ENCODE data around the gene RFX4. TPM values are rescaled to one million over a fixed set of nuclear protein-coding genes. Genes with fewer than 3 reads are reported as not detected.
A peak's percentile ranks its signal among the peaks of the same experiment; 100 is the strongest.

The RFX4 gene
- polyA plus RNA-seq, 1 donor (not counting 4 experiments of a cell fraction or from before 2014, with no cell fraction given), result not detected

GRCh38 chr12:106682594-106683234 lies 99.9 kb downstream of the RFX4 start:
- Histone ChIP-seq H3K9me3 (ENCODE audit: control insufficient read depth, low read depth, low read length) (no peaks in the 10 kb centered on the region), H3K4me2 (ENCODE audit: control insufficient read depth, extremely low read depth, insufficient read depth, low read depth, low read length) (no peak overlapping the region), H3K36me3 (ENCODE audit: control insufficient read depth in 2 of 2, extremely low read depth in 1 of 2, insufficient read depth in 2 of 2, low read length in 2 of 2) (no peaks in the 10 kb centered on the region), H3K79me2 (ENCODE audit: control insufficient read depth, insufficient read depth, low read length) (no peaks in the 10 kb centered on the region), H2AFZ (ENCODE audit: control insufficient read depth, low read length) (no peak overlapping the region), H3K27ac (ENCODE audit: control insufficient read depth, insufficient read depth, low read length) (no peak overlapping the region), H3K9me1 (ENCODE audit: control insufficient read depth, extremely low read depth, insufficient read depth, low read length) (no peaks in the 10 kb centered on the region), H3K4me3 (ENCODE audit: control insufficient read depth in 2 of 3, extremely low read depth in 1 of 3, insufficient read depth in 2 of 3, low read depth in 1 of 3, low read length in 3 of 3) (no peak overlapping the region), H3K9ac (ENCODE audit: control insufficient read depth, extremely low read depth, insufficient read depth, low read length) (no peak overlapping the region), H3K27me3 (ENCODE audit: control insufficient read depth, extremely low read depth, insufficient read depth, low read length) (no peaks in the 10 kb centered on the region), H3K4me1 (ENCODE audit: control insufficient read depth, extremely low read depth, insufficient read depth, low read length) (no peaks in the 10 kb centered on the region), H4K20me1 (ENCODE audit: control insufficient read depth, extremely low read depth, insufficient read depth, low read length) (no peaks in the 10 kb centered on the region)
- dilution Hi-C loops (cut with MboI; ENCODE audit: extremely low pct_ligation_motif_present, low sequenced_read_pairs), result no loop called here
- TF ChIP-seq EZH2 (IDR thresholded peaks at IDR 0.05; ENCODE audit: low read length) (no peak), CTCF (optimal IDR thresholded peaks at IDR 0.05 in 1 of 3, IDR thresholded peaks at IDR 0.05 in 1 of 3, conservative IDR thresholded peaks at IDR 0.05 in 1 of 3; ENCODE audit: extremely low read depth in 1 of 3, insufficient read depth in 2 of 3, low read length in 3 of 3) (peak in 1 of 3 experiments; percentile 38)
- DNase-seq (ENCODE audit: low read depth, low spot score) (no peak), FAIRE-seq (no peak)

GRCh38 chr12:106684497-106684896 lies 101.7 kb downstream of the RFX4 start:
- Histone ChIP-seq H3K79me2 (ENCODE audit: control insufficient read depth, insufficient read depth, low read length) (no peaks in the 10 kb centered on the region), H3K4me3 (ENCODE audit: control insufficient read depth in 2 of 3, extremely low read depth in 1 of 3, insufficient read depth in 2 of 3, low read depth in 1 of 3, low read length in 3 of 3) (no peak overlapping the region), H3K36me3 (ENCODE audit: control insufficient read depth in 2 of 2, extremely low read depth in 1 of 2, insufficient read depth in 2 of 2, low read length in 2 of 2) (no peaks in the 10 kb centered on the region), H3K27me3 (ENCODE audit: control insufficient read depth, extremely low read depth, insufficient read depth, low read length) (no peaks in the 10 kb centered on the region), H3K9me1 (ENCODE audit: control insufficient read depth, extremely low read depth, insufficient read depth, low read length) (no peaks in the 10 kb centered on the region), H3K4me2 (ENCODE audit: control insufficient read depth, extremely low read depth, insufficient read depth, low read depth, low read length) (no peak overlapping the region), H3K27ac (ENCODE audit: control insufficient read depth, insufficient read depth, low read length) (no peak overlapping the region), H3K9me3 (ENCODE audit: control insufficient read depth, low read depth, low read length) (no peaks in the 10 kb centered on the region), H3K4me1 (ENCODE audit: control insufficient read depth, extremely low read depth, insufficient read depth, low read length) (no peaks in the 10 kb centered on the region), H4K20me1 (ENCODE audit: control insufficient read depth, extremely low read depth, insufficient read depth, low read length) (no peaks in the 10 kb centered on the region), H3K9ac (ENCODE audit: control insufficient read depth, extremely low read depth, insufficient read depth, low read length) (no peak overlapping the region), H2AFZ (ENCODE audit: control insufficient read depth, low read length) (no peak overlapping the region)
- no peak for DNase-seq (ENCODE audit: low read depth, low spot score)
- FAIRE-seq, result no peak
- TF ChIP-seq EZH2 (IDR thresholded peaks at IDR 0.05; ENCODE audit: low read length) (no peak), CTCF (optimal IDR thresholded peaks at IDR 0.05 in 1 of 3, IDR thresholded peaks at IDR 0.05 in 1 of 3, conservative IDR thresholded peaks at IDR 0.05 in 1 of 3; ENCODE audit: extremely low read depth in 1 of 3, insufficient read depth in 2 of 3, low read length in 3 of 3) (no peak)
- dilution Hi-C loops (cut with MboI; ENCODE audit: extremely low pct_ligation_motif_present, low sequenced_read_pairs), result no loop called here

All from keratinocyte (primary cell).